Natural killer cell (primary cell): ENCODE results near the gene KIAA0753. TPM values are rescaled to one million over a fixed set of nuclear protein-coding genes. Genes with fewer than 3 reads are reported as not detected.

Experiments
- ATAC-seq, 3 donors: fragments of 150-1000 bp in 2 of 3; fragments of 200-7000 bp in 1 of 3; cut with Tn5 transposase; 1 replicate in 1 of 3; 2 replicates in 2 of 3; pipeline ENCODE4 v1.10.0; 2021; ENCODE audit warnings: mild to moderate bottlenecking in 2 of 3, moderate library complexity in 2 of 3
- DNase-seq, 2 donors: peaks; one replicate each; pipeline versions ENCODE4 v3.0.0 to v3.0.0-alpha.2; 2013 to 2021; ENCODE audit warnings: mixed read lengths in 1 of 2
- H3K27ac ChIP-seq: one replicate; pipeline ENCODE4 v1.5.1; 2013; ENCODE audit warnings: mild to moderate bottlenecking, low read length
- H3K27me3 ChIP-seq: one replicate; pipeline ENCODE4 v1.6.1; 2013; ENCODE audit warnings: low read length; ENCODE audit not compliant: control insufficient read depth, insufficient read depth
- H3K36me3 ChIP-seq: one replicate; pipeline ENCODE4 v1.6.1; 2013; ENCODE audit warnings: low read length; ENCODE audit not compliant: control insufficient read depth, insufficient read depth
- H3K4me1 ChIP-seq: one replicate; pipeline ENCODE4 v1.6.1; 2013; ENCODE audit warnings: low read length; ENCODE audit not compliant: control insufficient read depth, insufficient read depth
- H3K4me3 ChIP-seq: one replicate; pipeline ENCODE4 v1.5.1; 2013; ENCODE audit warnings: low read length
- H3K9me3 ChIP-seq: one replicate; pipeline ENCODE4 v1.6.1; 2013; ENCODE audit warnings: low read length; ENCODE audit not compliant: control insufficient read depth, insufficient read depth
- H3K27ac Mint-ChIP-seq, 2 donors: one replicate each; pipeline ENCODE4 v1.8.0; 2022; ENCODE audit warnings: mild to moderate bottlenecking in 2 of 2, mixed read lengths in 2 of 2, moderate library complexity in 1 of 2
- H3K27me3 Mint-ChIP-seq, 2 donors: one replicate each; pipeline ENCODE4 v1.8.0; 2022; ENCODE audit warnings: low read depth in 2 of 2, mixed read lengths in 2 of 2
- H3K36me3 Mint-ChIP-seq: one replicate; pipeline ENCODE4 v1.8.0; 2022; ENCODE audit warnings: mixed read lengths
- H3K4me1 Mint-ChIP-seq, 2 donors: one replicate each; pipeline ENCODE4 v1.8.0; 2022; ENCODE audit warnings: mixed read lengths in 2 of 2
- H3K4me3 Mint-ChIP-seq: one replicate; pipeline ENCODE4 v1.8.0; 2022; ENCODE audit warnings: mild to moderate bottlenecking, moderate library complexity, mixed read lengths
- H3K9me3 Mint-ChIP-seq, 2 donors: one replicate each; pipeline ENCODE4 v1.8.0; 2022; ENCODE audit warnings: mixed read lengths in 2 of 2
- WGBS: methylation state at CpG from one replicate; pipeline ENCODE4 v1.1.7; 2013; ENCODE audit warnings: missing lambda C conversion rate; ENCODE audit not compliant: insufficient coverage; 5-methylcytosine and 5-hydroxymethylcytosine counted together
- intact Hi-C: fragments of 100-400 bp; cut with micrococcal nuclease; formaldehyde crosslinking; loops from one replicate; pipeline ENCODE4 v1.14.2; 2022
- total RNA-seq, 4 donors: library from RNA; stranded (reverse); fragments of 120-200 nt in 1 of 4; gene quantifications; one replicate each; pipeline versions ENCODE4 v1.2.3 to v1.2.4, GENCODE V29; 2013 to 2022
- TF ChIP-seq, protein P1 (sequence below): fragments of 200-600 bp; IDR thresholded peaks from one replicate; pipeline ENCODE4 v1.8.0; 2022; ENCODE audit warnings: antibody characterized with exemption

Gene KIAA0753
- total RNA-seq, 3 donors from 2014 or later (not counting 1 experiment from before 2014, with no cell fraction given) = 13.4 to 17.2 (median 15.4) TPM

DNA sequence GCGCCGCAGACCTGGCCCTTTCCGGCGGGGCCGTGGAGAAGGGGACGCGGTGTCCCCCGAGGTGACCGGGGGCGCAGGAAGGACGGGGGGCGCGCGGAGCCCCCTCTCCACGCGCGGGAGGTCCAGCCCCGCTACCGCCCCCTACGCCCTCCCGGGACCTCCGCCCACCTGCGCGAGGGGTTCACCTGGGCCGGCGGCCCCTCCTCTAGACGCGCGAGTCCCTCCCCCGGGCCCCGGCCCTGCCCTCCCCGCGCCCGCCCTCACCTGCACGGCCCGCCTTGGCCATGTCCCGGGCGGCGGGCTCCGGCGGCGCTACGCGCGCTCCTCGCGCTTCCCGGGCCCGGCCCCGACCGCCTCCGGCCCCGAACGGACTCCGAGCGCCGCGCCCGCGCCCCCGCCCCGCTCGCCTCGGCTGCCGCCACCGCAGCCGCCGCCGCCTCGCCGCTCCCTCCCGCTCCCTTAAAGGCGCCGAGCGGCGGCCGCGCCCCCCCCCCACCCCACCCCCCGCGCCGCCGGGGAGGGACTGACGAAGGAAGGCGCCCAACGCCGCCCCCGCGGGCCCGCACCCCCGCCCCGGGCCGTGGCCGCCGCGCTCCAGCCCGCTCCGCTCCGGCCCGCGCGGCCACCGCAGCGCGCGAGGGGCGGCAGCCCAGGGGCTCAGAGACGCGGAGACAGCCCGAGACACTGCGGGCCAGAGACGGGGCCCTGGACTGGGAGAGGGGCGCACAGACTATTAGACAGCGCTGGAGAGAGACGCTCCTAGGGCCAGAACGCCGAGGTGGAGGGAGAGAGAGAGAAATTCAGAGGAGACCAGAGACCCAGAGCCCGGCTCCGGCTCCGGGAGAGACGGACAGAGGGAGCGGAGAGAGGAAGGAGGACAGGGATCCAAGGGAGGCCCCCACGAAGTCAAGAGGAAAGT lies 84.1 kb downstream of the KIAA0753 start, which contains the start of gene PITPNM3:
TSS of gene PITPNM3 (minus strand) at position 435 of the 919 bp plus-strand sequence. CDS start at position 286, 149 bp downstream.
- ATAC-seq (peak in 1 of 3 donors; percentile 45), DNase-seq (no peak)
- H3K4me1 Mint-ChIP-seq = peaks cover 6 to 14% of the 10 kb centered on the region in 2 donors
- Histone ChIP-seq H3K27ac (no peak within 1 kb of the TSS), H3K36me3 (no peaks in the 10 kb centered on the region), H3K4me1 (peaks cover 13% of the 10 kb centered on the region), H3K9me3 (no peaks in the 10 kb centered on the region), H3K27me3 (peaks cover 12% of the 10 kb centered on the region), H3K4me3 (no peak within 1 kb of the TSS)
- intact Hi-C loops = no loop called here
- no peaks in the 10 kb centered on the region for H3K36me3 Mint-ChIP-seq
- peak within 1 kb of the TSS; percentile 78 for H3K4me3 Mint-ChIP-seq
- no peak within 1 kb of the TSS for H3K27ac Mint-ChIP-seq
- TF ChIP-seq, protein P1, sequence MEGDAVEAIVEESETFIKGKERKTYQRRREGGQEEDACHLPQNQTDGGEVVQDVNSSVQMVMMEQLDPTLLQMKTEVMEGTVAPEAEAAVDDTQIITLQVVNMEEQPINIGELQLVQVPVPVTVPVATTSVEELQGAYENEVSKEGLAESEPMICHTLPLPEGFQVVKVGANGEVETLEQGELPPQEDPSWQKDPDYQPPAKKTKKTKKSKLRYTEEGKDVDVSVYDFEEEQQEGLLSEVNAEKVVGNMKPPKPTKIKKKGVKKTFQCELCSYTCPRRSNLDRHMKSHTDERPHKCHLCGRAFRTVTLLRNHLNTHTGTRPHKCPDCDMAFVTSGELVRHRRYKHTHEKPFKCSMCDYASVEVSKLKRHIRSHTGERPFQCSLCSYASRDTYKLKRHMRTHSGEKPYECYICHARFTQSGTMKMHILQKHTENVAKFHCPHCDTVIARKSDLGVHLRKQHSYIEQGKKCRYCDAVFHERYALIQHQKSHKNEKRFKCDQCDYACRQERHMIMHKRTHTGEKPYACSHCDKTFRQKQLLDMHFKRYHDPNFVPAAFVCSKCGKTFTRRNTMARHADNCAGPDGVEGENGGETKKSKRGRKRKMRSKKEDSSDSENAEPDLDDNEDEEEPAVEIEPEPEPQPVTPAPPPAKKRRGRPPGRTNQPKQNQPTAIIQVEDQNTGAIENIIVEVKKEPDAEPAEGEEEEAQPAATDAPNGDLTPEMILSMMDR = no peak
- 3% methylated on average over 116 of the region's 122 CpGs for WGBS
- no peaks in the 10 kb centered on the region for H3K9me3 Mint-ChIP-seq
- H3K27me3 Mint-ChIP-seq = peaks cover 46 to 52% of the 10 kb centered on the region in 2 donors

DNA sequence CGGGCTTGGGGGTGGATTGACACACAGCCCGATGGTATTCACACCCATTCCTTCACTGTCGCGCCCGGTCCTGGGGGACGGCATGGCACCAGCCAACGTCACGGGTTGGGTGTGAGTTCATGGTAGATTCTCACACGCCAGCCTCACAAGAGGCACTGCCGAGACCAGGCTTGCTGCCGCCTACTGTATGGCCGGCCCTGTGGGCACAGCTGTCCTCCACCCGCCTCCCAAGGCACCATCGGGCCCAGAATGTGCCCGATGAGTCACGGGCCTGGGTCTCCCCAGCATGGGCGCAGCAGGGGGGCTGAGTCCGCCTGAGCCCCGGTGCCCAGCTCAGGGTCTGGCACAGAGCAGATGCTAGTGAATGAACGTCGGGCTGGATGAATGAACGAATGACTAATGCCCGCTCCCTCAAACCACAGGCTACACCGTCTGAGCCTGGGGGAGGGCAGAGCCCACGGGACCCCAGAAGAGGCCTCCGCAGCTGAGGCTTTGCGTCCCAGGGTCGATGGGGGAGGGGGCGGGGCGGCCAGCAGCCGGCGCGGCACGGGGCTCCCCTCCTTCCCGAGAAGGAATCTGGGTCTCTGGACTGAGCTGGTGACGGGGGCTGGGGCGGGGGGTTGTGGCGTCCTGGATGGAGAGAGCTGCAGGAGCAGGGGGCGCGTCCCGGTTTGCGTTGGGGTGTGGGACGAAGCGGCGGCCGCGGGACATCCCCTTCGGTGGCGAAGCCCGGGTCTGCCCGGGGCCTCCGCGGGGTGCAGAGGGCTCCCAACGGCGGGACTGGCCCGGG lies 85.0 kb downstream of the KIAA0753 start:
- 1% methylated on average over 56 of the region's 56 CpGs for WGBS
- Mint-ChIP-seq H3K27ac (no peak overlapping the region), H3K4me3 (peak overlapping the region; percentile 78), H3K4me1 (peaks cover 6 to 14% of the 10 kb centered on the region in 2 donors), H3K9me3 (no peaks in the 10 kb centered on the region), H3K36me3 (no peaks in the 10 kb centered on the region), H3K27me3 (peaks cover 46 to 49% of the 10 kb centered on the region in 2 donors)
- H3K4me3 ChIP-seq = no peak overlapping the region
- H3K36me3 ChIP-seq = no peaks in the 10 kb centered on the region
- no peak overlapping the region for H3K27ac ChIP-seq
- intact Hi-C loops = no loop called here
- H3K9me3 ChIP-seq = no peaks in the 10 kb centered on the region
- peak in 1 of 2 donors; percentile 10 for DNase-seq
- TF ChIP-seq, protein P1 = no peak
- ATAC-seq = peak; percentile 23 to 60 (median 48)
- H3K27me3 ChIP-seq = peaks cover 12% of the 10 kb centered on the region
- H3K4me1 ChIP-seq = peaks cover 13% of the 10 kb centered on the region

DNA sequence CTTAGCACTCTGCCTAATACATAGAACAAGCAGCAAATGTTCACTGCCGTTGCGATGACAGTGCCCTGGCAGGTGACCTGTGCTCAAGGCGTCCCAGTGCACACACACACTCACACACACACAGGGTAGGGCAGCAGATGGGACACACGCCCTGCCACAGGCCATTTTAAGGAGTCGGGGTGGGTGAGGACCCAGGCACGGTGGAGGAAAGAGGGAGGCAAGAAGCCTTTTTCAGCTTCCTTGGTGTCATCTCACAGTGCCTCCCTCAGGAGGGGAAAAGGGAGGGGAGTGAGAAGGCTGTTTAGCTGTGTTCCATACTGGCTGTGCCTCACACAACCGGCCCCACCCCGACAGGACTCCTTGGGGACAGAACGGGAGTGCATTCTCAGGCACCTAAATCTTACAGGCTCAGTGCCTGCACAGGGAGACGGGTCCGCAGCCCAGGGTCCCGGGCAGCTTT lies 85.6 kb downstream of the KIAA0753 start:
- DNase-seq (no peak), ATAC-seq (peak in 1 of 3 donors; percentile 18)
- no peaks in the 10 kb centered on the region for H3K36me3 Mint-ChIP-seq
- Histone ChIP-seq H3K4me1 (peaks cover 13% of the 10 kb centered on the region), H3K9me3 (no peaks in the 10 kb centered on the region), H3K36me3 (no peaks in the 10 kb centered on the region), H3K27ac (no peak overlapping the region), H3K4me3 (no peak overlapping the region), H3K27me3 (peaks cover 12% of the 10 kb centered on the region)
- peak overlapping the region; percentile 61 for H3K4me3 Mint-ChIP-seq
- no peak overlapping the region for H3K27ac Mint-ChIP-seq
- intact Hi-C loops = no loop called here
- no peaks in the 10 kb centered on the region for H3K9me3 Mint-ChIP-seq
- TF ChIP-seq, protein P1 = no peak
- peaks cover 6 to 14% of the 10 kb centered on the region in 2 donors for H3K4me1 Mint-ChIP-seq
- 37% methylated on average over 12 of the region's 12 CpGs for WGBS
- peaks cover 45 to 46% of the 10 kb centered on the region in 2 donors for H3K27me3 Mint-ChIP-seq
